GM12878 (cell line): Measurements from ENCODE around the gene CELSR1.

Experiments
- EP300 ChIP-seq, 2 experiments: fragments of 150-350 bp in 1 of 2; IDR thresholded peaks; 2 replicates each; pipeline ENCODE4 v1.6.1; 2011 to 2012; ENCODE audit warnings: low read depth in 2 of 2, low read length in 2 of 2, borderline replicate concordance in 1 of 2, improper control_type of control experiment in 1 of 2, inconsistent platforms in 1 of 2; ENCODE audit not compliant: control insufficient read depth in 1 of 2
- HDAC2 ChIP-seq: fragments of 200-600 bp; sonication (generic); IDR thresholded peaks from 2 replicates; pipeline ENCODE4 v1.6.1; 2017
- MYC ChIP-seq: IDR thresholded peaks from 2 replicates; pipeline ENCODE4 v1.6.1; 2011; ENCODE audit warnings: mild to moderate bottlenecking, low read length, moderate library complexity, inconsistent platforms; ENCODE audit not compliant: insufficient read depth, insufficient replicate concordance, insufficient read length, severe bottlenecking
- NFIC ChIP-seq: IDR thresholded peaks from 2 replicates; pipeline ENCODE4 v1.6.1; 2012; ENCODE audit warnings: low read depth, mild to moderate bottlenecking, inconsistent platforms, low read length, moderate library complexity
- NFYA ChIP-seq: IDR thresholded peaks from 2 replicates; pipeline ENCODE4 v1.6.1; 2011; ENCODE audit warnings: low read depth, mild to moderate bottlenecking, low read length, improper control_type of control experiment, borderline replicate concordance
- POLR2A ChIP-seq: IDR thresholded peaks from 2 replicates; pipeline ENCODE4 v1.6.1; 2011; ENCODE audit warnings: low read depth, mild to moderate bottlenecking, low read length
- REST ChIP-seq: IDR thresholded peaks from 2 replicates; pipeline ENCODE4 v1.6.1; 2012; ENCODE audit warnings: mild to moderate bottlenecking, low read depth, low read length
- SIN3A ChIP-seq: IDR thresholded peaks from 2 replicates; pipeline ENCODE4 v1.6.1; 2012; ENCODE audit warnings: low read depth, low read length, improper control_type of control experiment
- SRF ChIP-seq, 2 experiments: IDR thresholded peaks; 2 replicates each; pipeline ENCODE4 v1.6.1; 2011; ENCODE audit warnings: low read depth in 2 of 2, low read length in 2 of 2, mild to moderate bottlenecking in 1 of 2, moderate library complexity in 1 of 2
- USF2 ChIP-seq: IDR thresholded peaks from 2 replicates; pipeline ENCODE4 v1.6.1; 2011; ENCODE audit warnings: low read depth, low read length, improper control_type of control experiment, borderline replicate concordance
- TF ChIP-seq, protein P1 (sequence below): fragments of 450-650 bp; IDR thresholded peaks from 2 replicates; pipeline ENCODE4 v1.6.1; 2017; ENCODE audit warnings: mild to moderate bottlenecking
- TF ChIP-seq, protein P2 (sequence below): IDR thresholded peaks from 2 replicates; pipeline ENCODE4 v1.6.1; 2012; ENCODE audit warnings: low read depth, low read length, improper control_type of control experiment
- TF ChIP-seq, protein P3 (sequence below), 3 experiments: IDR thresholded peaks in 2 of 3; conservative IDR thresholded peaks in 1 of 3; 2 replicates each; pipeline ENCODE4 v1.5.1; 2011; ENCODE audit warnings: low read depth in 3 of 3, low read length in 3 of 3, mild to moderate bottlenecking in 3 of 3, control low read depth in 2 of 3, moderate library complexity in 2 of 3, inconsistent platforms in 1 of 3, mixed read lengths in 1 of 3; ENCODE audit not compliant: control insufficient read depth in 2 of 3, insufficient read depth in 1 of 3; ENCODE audit errors: extremely low read depth in 1 of 3

DNA sequence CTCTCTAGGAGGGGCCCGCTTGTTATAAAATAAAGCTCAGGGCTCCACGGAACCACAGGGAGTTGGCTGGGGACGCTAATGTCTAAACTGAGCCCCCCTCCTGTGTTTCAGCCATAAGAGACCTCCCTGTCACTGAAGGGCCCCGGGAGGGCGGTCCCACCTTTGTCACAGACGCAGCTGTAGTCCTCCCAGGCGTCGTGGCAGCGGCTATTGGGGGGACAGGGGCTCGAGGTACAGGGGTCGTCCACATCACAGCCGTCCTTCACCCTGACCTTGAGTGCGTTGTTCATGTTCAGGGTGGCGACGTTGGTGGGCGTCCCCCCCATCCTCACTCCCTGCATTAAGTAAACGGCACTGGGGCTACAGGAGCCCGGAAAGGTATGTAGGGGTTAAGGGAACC lies 139.9 kb downstream of the CELSR1 start:
- TF ChIP-seq POLR2A = no peak
- no peak for TF ChIP-seq REST
- TF ChIP-seq HDAC2 = no peak
- no peak for TF ChIP-seq NFIC
- no peak for TF ChIP-seq MYC
- TF ChIP-seq NFYA = no peak
- TF ChIP-seq, protein P1, sequence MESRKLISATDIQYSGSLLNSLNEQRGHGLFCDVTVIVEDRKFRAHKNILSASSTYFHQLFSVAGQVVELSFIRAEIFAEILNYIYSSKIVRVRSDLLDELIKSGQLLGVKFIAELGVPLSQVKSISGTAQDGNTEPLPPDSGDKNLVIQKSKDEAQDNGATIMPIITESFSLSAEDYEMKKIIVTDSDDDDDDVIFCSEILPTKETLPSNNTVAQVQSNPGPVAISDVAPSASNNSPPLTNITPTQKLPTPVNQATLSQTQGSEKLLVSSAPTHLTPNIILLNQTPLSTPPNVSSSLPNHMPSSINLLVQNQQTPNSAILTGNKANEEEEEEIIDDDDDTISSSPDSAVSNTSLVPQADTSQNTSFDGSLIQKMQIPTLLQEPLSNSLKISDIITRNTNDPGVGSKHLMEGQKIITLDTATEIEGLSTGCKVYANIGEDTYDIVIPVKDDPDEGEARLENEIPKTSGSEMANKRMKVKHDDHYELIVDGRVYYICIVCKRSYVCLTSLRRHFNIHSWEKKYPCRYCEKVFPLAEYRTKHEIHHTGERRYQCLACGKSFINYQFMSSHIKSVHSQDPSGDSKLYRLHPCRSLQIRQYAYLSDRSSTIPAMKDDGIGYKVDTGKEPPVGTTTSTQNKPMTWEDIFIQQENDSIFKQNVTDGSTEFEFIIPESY = no peak
- TF ChIP-seq, protein P2, sequence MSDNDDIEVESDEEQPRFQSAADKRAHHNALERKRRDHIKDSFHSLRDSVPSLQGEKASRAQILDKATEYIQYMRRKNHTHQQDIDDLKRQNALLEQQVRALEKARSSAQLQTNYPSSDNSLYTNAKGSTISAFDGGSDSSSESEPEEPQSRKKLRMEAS = no peak
- no peak for TF ChIP-seq EP300 (IDR thresholded peaks at IDR 0.05; ENCODE audit: borderline replicate concordance in 1 of 2, control insufficient read depth in 1 of 2, low read depth in 2 of 2, low read length in 2 of 2)
- no peak for TF ChIP-seq SRF (IDR thresholded peaks at IDR 0.05; ENCODE audit: low read depth in 2 of 2, low read length in 2 of 2)
- TF ChIP-seq SIN3A = no peak
- no peak for TF ChIP-seq USF2
- TF ChIP-seq, protein P3, sequence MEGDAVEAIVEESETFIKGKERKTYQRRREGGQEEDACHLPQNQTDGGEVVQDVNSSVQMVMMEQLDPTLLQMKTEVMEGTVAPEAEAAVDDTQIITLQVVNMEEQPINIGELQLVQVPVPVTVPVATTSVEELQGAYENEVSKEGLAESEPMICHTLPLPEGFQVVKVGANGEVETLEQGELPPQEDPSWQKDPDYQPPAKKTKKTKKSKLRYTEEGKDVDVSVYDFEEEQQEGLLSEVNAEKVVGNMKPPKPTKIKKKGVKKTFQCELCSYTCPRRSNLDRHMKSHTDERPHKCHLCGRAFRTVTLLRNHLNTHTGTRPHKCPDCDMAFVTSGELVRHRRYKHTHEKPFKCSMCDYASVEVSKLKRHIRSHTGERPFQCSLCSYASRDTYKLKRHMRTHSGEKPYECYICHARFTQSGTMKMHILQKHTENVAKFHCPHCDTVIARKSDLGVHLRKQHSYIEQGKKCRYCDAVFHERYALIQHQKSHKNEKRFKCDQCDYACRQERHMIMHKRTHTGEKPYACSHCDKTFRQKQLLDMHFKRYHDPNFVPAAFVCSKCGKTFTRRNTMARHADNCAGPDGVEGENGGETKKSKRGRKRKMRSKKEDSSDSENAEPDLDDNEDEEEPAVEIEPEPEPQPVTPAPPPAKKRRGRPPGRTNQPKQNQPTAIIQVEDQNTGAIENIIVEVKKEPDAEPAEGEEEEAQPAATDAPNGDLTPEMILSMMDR (IDR thresholded peaks at IDR 0.05 in 2 of 3, conservative IDR thresholded peaks at IDR 0.05 in 1 of 3; ENCODE audit: control insufficient read depth in 2 of 3, extremely low read depth in 1 of 3, insufficient read depth in 1 of 3, low read depth in 3 of 3, low read length in 3 of 3) = no peak
